Type B pancreatic cell (in vitro differentiated cells): ENCODE measurements around the gene RIPOR2. TPM values are rescaled to one million over a fixed set of nuclear protein-coding genes. Genes with fewer than 3 reads are reported as not detected.

Experiments used
- DNase-seq: peaks from one replicate; pipeline ENCODE4 v3.0.0; 2021; ENCODE audit warnings: mixed read lengths; ENCODE audit not compliant: unreplicated experiment; ENCODE audit errors: extremely low spot score
- H3K27ac Mint-ChIP-seq: 2 replicates; pipeline ENCODE4 v1.8.0; 2021; ENCODE audit warnings: mild to moderate bottlenecking, mixed read lengths
- H3K27me3 Mint-ChIP-seq: 2 replicates; pipeline ENCODE4 v1.8.0; 2021; ENCODE audit warnings: mixed read lengths
- H3K36me3 Mint-ChIP-seq: 2 replicates; pipeline ENCODE4 v1.8.0; 2021; ENCODE audit warnings: mixed read lengths
- H3K4me1 Mint-ChIP-seq: one replicate; pipeline ENCODE4 v1.8.0; 2021; ENCODE audit warnings: mixed read lengths; ENCODE audit not compliant: unreplicated experiment
- H3K4me3 Mint-ChIP-seq: 2 replicates; pipeline ENCODE4 v1.8.0; 2021; ENCODE audit warnings: mild to moderate bottlenecking, mixed read lengths
- H3K9me3 Mint-ChIP-seq: 2 replicates; pipeline ENCODE4 v1.8.0; 2021; ENCODE audit warnings: mixed read lengths
- total RNA-seq: library from RNA; stranded (reverse); gene quantifications from 2 replicates; pipeline ENCODE4 v1.2.1, GENCODE V29; 2021; ENCODE audit warnings: low replicate concordance
- TF ChIP-seq, protein P1 (sequence below): fragments of 200-600 bp; sonication (generic); conservative IDR thresholded peaks from 2 replicates; pipeline ENCODE4 v1.5.0; 2021; ENCODE audit warnings: antibody characterized with exemption, mild to moderate bottlenecking

RIPOR2 gene
- total RNA-seq, 1 donor from 2014 or later: 4.2 TPM

GRCh38 chr6:24943774-24944173 lies 8.0 kb upstream of the RIPOR2 start:
- no peaks in the 10 kb centered on the region for H3K36me3 Mint-ChIP-seq
- TF ChIP-seq, protein P1, sequence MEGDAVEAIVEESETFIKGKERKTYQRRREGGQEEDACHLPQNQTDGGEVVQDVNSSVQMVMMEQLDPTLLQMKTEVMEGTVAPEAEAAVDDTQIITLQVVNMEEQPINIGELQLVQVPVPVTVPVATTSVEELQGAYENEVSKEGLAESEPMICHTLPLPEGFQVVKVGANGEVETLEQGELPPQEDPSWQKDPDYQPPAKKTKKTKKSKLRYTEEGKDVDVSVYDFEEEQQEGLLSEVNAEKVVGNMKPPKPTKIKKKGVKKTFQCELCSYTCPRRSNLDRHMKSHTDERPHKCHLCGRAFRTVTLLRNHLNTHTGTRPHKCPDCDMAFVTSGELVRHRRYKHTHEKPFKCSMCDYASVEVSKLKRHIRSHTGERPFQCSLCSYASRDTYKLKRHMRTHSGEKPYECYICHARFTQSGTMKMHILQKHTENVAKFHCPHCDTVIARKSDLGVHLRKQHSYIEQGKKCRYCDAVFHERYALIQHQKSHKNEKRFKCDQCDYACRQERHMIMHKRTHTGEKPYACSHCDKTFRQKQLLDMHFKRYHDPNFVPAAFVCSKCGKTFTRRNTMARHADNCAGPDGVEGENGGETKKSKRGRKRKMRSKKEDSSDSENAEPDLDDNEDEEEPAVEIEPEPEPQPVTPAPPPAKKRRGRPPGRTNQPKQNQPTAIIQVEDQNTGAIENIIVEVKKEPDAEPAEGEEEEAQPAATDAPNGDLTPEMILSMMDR: no peak
- no peak overlapping the region for H3K27ac Mint-ChIP-seq
- peaks cover 9% of the 10 kb centered on the region for H3K9me3 Mint-ChIP-seq
- H3K27me3 Mint-ChIP-seq: no peaks in the 10 kb centered on the region
- DNase-seq: no peak
- H3K4me3 Mint-ChIP-seq: no peak overlapping the region
- no peaks in the 10 kb centered on the region for H3K4me1 Mint-ChIP-seq

GRCh38 chr6:24940311-24940917 lies 4.7 kb upstream of the RIPOR2 start:
- no peak overlapping the region for H3K27ac Mint-ChIP-seq
- H3K9me3 Mint-ChIP-seq: peaks cover 9% of the 10 kb centered on the region
- no peaks in the 10 kb centered on the region for H3K36me3 Mint-ChIP-seq
- H3K27me3 Mint-ChIP-seq: peaks cover 9% of the 10 kb centered on the region
- peaks cover 8% of the 10 kb centered on the region for H3K4me1 Mint-ChIP-seq
- no peak for DNase-seq
- TF ChIP-seq, protein P1: no peak
- no peak overlapping the region for H3K4me3 Mint-ChIP-seq

GRCh38 chr6:24936641-24937317 lies 1.0 kb upstream of the RIPOR2 start:
- H3K27ac Mint-ChIP-seq: no peak overlapping the region
- no peak overlapping the region for H3K4me3 Mint-ChIP-seq
- no peaks in the 10 kb centered on the region for H3K36me3 Mint-ChIP-seq
- TF ChIP-seq, protein P1: no peak
- H3K9me3 Mint-ChIP-seq: no peaks in the 10 kb centered on the region
- peaks cover 9% of the 10 kb centered on the region for H3K27me3 Mint-ChIP-seq
- H3K4me1 Mint-ChIP-seq: peaks cover 17% of the 10 kb centered on the region
- no peak for DNase-seq

- Mint-ChIP-seq H3K4me3 (no peak overlapping the region), H3K4me1 (peaks cover 35% of the 10 kb centered on the region), H3K27ac (no peak overlapping the region), H3K36me3 (no peaks in the 10 kb centered on the region), H3K9me3 (no peaks in the 10 kb centered on the region), H3K27me3 (peaks cover 9% of the 10 kb centered on the region)
- DNase-seq: no peak
- TF ChIP-seq, protein P1: peak; percentile 65
These were observed 1.8 kb downstream of the RIPOR2 start for GRCh38 chr6:24933868-24934401.

- TF ChIP-seq, protein P1: no peak
- no peak overlapping the region for H3K27ac Mint-ChIP-seq
- H3K27me3 Mint-ChIP-seq: peaks cover 9% of the 10 kb centered on the region
- no peak for DNase-seq
- H3K36me3 Mint-ChIP-seq: no peaks in the 10 kb centered on the region
- H3K4me1 Mint-ChIP-seq: peaks cover 35% of the 10 kb centered on the region
- no peak overlapping the region for H3K4me3 Mint-ChIP-seq
- H3K9me3 Mint-ChIP-seq: no peaks in the 10 kb centered on the region
These were observed 2.5 kb downstream of the RIPOR2 start for GRCh38 chr6:24933266-24933665.
